HepG2 (cell line): Measurements from ENCODE around the gene IGLL1. TPM values are rescaled to one million over a fixed set of nuclear protein-coding genes. Genes with fewer than 3 reads are reported as not detected.
A peak's percentile ranks its signal among the peaks of the same experiment; 100 is the strongest.

Source experiments
- AHR ChIP-seq: IDR thresholded peaks from 2 replicates; pipeline ENCODE4 v1.6.1; 2018; ENCODE audit warnings: missing genetic modification reagents, missing compliant biosample characterization
- IRF9 ChIP-seq: sonication (generic); formaldehyde crosslinking; IDR thresholded peaks from 2 replicates; pipeline ENCODE4 v1.8.0; 2022; ENCODE audit warnings: missing genetic modification reagents, mild to moderate bottlenecking, borderline replicate concordance
- MTF2 ChIP-seq: sonication (generic); formaldehyde crosslinking; IDR thresholded peaks from 2 replicates; pipeline ENCODE4 v1.5.0; 2020; ENCODE audit warnings: missing genetic modification reagents, borderline replicate concordance
- NFE2L2 ChIP-seq: fragments of 150-350 bp; IDR thresholded peaks from 2 replicates; pipeline ENCODE4 v1.6.1; 2014; ENCODE audit warnings: low read length
- SATB2 ChIP-seq: sonication (generic); formaldehyde crosslinking; IDR thresholded peaks from 2 replicates; pipeline ENCODE4 v1.5.0; 2020; ENCODE audit warnings: missing genetic modification reagents
- TEF ChIP-seq: sonication (generic); formaldehyde crosslinking; IDR thresholded peaks from 2 replicates; pipeline ENCODE4 v1.5.0; 2020; ENCODE audit warnings: missing genetic modification reagents
- ZBTB14 ChIP-seq: sonication (generic); formaldehyde crosslinking; IDR thresholded peaks from 2 replicates; pipeline ENCODE4 v1.4.0; 2020; ENCODE audit warnings: missing genetic modification reagents
- ZBTB42 ChIP-seq: sonication (generic); formaldehyde crosslinking; IDR thresholded peaks from 2 replicates; pipeline ENCODE4 v1.5.0; 2020; ENCODE audit warnings: mild to moderate bottlenecking, missing genetic modification reagents
- ZNF264 ChIP-seq: sonication (generic); formaldehyde crosslinking; IDR thresholded peaks from 2 replicates; pipeline ENCODE4 v1.4.0; 2020; ENCODE audit warnings: missing genetic modification reagents
- ZNF275 ChIP-seq: sonication (generic); formaldehyde crosslinking; IDR thresholded peaks from 2 replicates; pipeline ENCODE4 v1.8.0; 2022; ENCODE audit warnings: missing genetic modification reagents, mild to moderate bottlenecking, inconsistent platforms, borderline replicate concordance
- ZNF550 ChIP-seq: sonication (generic); formaldehyde crosslinking; IDR thresholded peaks from 2 replicates; pipeline ENCODE4 v1.4.0; 2020; ENCODE audit warnings: mild to moderate bottlenecking, missing genetic modification reagents, borderline replicate concordance
- ZNF556 ChIP-seq: sonication (generic); formaldehyde crosslinking; IDR thresholded peaks from 2 replicates; pipeline ENCODE4 v1.4.0; 2020; ENCODE audit warnings: mild to moderate bottlenecking, missing genetic modification reagents, borderline replicate concordance
- ZNF879 ChIP-seq: sonication (generic); formaldehyde crosslinking; IDR thresholded peaks from 2 replicates; pipeline ENCODE4 v1.8.1; 2023; ENCODE audit warnings: missing genetic modification reagents
- ZXDC ChIP-seq: sonication (generic); formaldehyde crosslinking; IDR thresholded peaks from 2 replicates; pipeline ENCODE4 v1.5.0; 2020; ENCODE audit warnings: mild to moderate bottlenecking, missing genetic modification reagents
- polyA plus RNA-seq, 8 experiments: library from polyadenylated mRNA; depleted of rRNA in 3 of 8; stranded (reverse) in 7 of 8; unstranded in 1 of 8; fragments of >200 nt; fragmentation: Illumina TruSeq in 4 of 8; extraction: Trizol in 4 of 8; gene quantifications; 2 replicates each; pipeline versions ENCODE4 v1.2.1 to v1.2.3, GENCODE V29; 2011 to 2016; ENCODE audit warnings: low read depth in 4 of 8, missing spikeins in 1 of 8, mixed read lengths in 1 of 8; ENCODE audit not compliant: insufficient read depth in 1 of 8
- total RNA-seq, 5 experiments: library from RNA; depleted of rRNA; stranded (reverse); fragments of >200 nt; fragmentation: Illumina TruSeq; extraction: Trizol; gene quantifications; 2 replicates each; pipeline ENCODE4 v1.2.3, GENCODE V29; 2016; ENCODE audit warnings: low read depth in 1 of 5
- TF ChIP-seq, protein P1 (sequence below): sonication (generic); formaldehyde crosslinking; IDR thresholded peaks from 2 replicates; pipeline ENCODE4 v1.5.1; 2020; ENCODE audit warnings: missing genetic modification reagents, mild to moderate bottlenecking, borderline replicate concordance
- TF ChIP-seq, protein P2 (sequence below): sonication (generic); formaldehyde crosslinking; conservative IDR thresholded peaks from 2 replicates; pipeline ENCODE4 v1.8.0; 2022; ENCODE audit warnings: missing genetic modification reagents

Gene IGLL1
- total and polyA plus RNA-seq, 2 of the 13 experiments (the other 11 are each of a cell fraction or from before 2014, with no cell fraction given) = not detected

- TF ChIP-seq ZNF264 (CRISPR knock-in tag) (no peak), ZNF556 (CRISPR knock-in tag) (peak; percentile 80), IRF9 (CRISPR knock-in tag) (no peak), ZNF879 (CRISPR knock-in tag) (no peak), ZNF550 (CRISPR knock-in tag) (no peak), ZNF275 (no peak), ZBTB42 (no peak), ZBTB14 (peak; percentile 45; the same call in 1 of the 2 replicates), TEF (CRISPR knock-in tag) (no peak), AHR (CRISPR knock-in tag) (no peak), SATB2 (CRISPR knock-in tag) (no peak), NFE2L2 (no peak), ZXDC (CRISPR knock-in tag) (no peak), MTF2 (no peak)
- TF ChIP-seq, protein P1, sequence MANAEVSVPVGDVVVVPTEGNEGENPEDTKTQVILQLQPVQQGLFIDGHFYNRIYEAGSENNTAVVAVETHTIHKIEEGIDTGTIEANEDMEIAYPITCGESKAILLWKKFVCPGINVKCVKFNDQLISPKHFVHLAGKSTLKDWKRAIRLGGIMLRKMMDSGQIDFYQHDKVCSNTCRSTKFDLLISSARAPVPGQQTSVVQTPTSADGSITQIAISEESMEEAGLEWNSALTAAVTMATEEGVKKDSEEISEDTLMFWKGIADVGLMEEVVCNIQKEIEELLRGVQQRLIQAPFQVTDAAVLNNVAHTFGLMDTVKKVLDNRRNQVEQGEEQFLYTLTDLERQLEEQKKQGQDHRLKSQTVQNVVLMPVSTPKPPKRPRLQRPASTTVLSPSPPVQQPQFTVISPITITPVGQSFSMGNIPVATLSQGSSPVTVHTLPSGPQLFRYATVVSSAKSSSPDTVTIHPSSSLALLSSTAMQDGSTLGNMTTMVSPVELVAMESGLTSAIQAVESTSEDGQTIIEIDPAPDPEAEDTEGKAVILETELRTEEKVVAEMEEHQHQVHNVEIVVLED (CRISPR knock-in tag) = peak; percentile 40; the same call in 1 of the 2 replicates
- TF ChIP-seq, protein P2, sequence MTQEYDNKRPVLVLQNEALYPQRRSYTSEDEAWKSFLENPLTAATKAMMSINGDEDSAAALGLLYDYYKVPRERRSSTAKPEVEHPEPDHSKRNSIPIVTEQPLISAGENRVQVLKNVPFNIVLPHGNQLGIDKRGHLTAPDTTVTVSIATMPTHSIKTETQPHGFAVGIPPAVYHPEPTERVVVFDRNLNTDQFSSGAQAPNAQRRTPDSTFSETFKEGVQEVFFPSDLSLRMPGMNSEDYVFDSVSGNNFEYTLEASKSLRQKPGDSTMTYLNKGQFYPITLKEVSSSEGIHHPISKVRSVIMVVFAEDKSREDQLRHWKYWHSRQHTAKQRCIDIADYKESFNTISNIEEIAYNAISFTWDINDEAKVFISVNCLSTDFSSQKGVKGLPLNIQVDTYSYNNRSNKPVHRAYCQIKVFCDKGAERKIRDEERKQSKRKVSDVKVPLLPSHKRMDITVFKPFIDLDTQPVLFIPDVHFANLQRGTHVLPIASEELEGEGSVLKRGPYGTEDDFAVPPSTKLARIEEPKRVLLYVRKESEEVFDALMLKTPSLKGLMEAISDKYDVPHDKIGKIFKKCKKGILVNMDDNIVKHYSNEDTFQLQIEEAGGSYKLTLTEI (CRISPR knock-in tag) = no peak
Observed at GRCh38 chr22:23565915-23566704, 14.0 kb downstream of the IGLL1 start (continued).
